GM12875 (cell line): ENCODE measurements around the gene SPHK2.
A peak's percentile ranks its signal among the peaks of the same experiment; 100 is the strongest.

Experiments used
- H3K4me3 ChIP-seq: one replicate; pipeline ENCODE4 v1.5.1; 2011; ENCODE audit warnings: low read depth, low read length, control low read depth
- TF ChIP-seq, protein P1 (sequence below): IDR thresholded peaks from 2 replicates; pipeline ENCODE4 v1.5.1; 2011; ENCODE audit warnings: low read depth, mild to moderate bottlenecking, control low read depth, inconsistent platforms, low read length, moderate library complexity, borderline replicate concordance; ENCODE audit not compliant: insufficient read depth

Gene SPHK2

DNA sequence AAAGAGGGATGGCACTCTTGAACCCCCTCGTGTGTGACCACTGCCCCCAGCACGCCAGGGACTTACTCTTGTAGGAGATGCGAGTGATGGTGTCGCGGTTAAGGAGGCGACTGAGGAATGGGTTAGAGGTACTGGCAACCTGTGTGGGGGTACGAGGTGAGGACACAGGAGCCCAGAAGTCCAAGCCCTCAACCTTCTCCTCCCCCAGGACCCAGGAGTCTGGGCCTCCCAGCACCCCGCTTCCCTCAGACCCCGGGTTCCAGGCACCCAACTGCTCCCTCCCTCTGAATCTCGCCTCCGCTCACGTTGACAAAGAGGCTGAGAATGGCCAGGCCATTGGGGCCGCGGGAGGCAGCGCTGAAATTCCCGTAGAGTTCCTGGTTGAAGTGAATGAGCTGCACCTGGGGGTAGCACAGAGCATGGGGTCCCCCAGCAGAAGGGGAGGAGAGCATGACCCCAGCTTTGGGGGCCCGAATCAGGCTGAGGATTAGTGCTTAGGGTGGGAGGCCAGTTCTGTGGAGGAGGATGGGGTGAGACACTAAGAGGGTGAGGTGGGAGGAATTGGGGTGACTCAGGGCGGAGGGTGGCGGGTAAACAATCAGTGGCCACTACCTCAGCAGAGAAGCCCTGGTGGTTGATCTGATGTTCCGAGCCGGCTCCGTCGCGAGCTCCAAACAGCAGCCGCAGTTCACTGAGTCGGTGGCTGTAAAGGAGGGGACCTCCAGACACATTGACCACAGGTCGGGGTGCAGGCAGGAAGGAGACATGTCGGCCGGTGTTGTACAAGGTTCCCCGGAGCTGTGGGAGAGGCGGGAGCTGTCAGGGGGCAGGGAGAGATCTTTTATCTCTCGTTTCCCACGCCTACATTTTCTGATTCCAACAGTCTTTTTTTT lies 20.4 kb downstream of the SPHK2 start:
- no peak overlapping the region for H3K4me3 ChIP-seq
- TF ChIP-seq, protein P1, sequence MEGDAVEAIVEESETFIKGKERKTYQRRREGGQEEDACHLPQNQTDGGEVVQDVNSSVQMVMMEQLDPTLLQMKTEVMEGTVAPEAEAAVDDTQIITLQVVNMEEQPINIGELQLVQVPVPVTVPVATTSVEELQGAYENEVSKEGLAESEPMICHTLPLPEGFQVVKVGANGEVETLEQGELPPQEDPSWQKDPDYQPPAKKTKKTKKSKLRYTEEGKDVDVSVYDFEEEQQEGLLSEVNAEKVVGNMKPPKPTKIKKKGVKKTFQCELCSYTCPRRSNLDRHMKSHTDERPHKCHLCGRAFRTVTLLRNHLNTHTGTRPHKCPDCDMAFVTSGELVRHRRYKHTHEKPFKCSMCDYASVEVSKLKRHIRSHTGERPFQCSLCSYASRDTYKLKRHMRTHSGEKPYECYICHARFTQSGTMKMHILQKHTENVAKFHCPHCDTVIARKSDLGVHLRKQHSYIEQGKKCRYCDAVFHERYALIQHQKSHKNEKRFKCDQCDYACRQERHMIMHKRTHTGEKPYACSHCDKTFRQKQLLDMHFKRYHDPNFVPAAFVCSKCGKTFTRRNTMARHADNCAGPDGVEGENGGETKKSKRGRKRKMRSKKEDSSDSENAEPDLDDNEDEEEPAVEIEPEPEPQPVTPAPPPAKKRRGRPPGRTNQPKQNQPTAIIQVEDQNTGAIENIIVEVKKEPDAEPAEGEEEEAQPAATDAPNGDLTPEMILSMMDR: no peak

DNA sequence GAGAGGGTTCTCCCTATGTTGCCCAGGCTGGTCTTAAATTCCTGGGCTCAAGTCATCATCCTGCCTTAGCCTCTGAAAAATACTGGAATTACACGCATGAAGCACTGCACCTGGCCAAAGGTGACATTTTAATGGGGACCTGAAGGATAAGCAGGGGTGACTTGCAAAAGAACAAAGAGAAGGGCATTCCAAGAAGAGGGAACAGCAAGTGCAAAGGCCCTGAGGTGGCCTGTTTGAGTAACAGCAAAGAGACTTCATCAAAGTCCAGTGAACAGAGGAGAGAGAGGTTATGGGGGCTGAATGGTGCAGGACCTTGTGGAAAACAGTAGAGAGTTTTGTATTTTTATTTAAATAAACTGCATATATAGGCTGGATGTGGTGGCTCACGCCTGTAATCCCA lies 22.5 kb downstream of the SPHK2 start:
- H3K4me3 ChIP-seq: no peak overlapping the region
- TF ChIP-seq, protein P1: no peak

DNA sequence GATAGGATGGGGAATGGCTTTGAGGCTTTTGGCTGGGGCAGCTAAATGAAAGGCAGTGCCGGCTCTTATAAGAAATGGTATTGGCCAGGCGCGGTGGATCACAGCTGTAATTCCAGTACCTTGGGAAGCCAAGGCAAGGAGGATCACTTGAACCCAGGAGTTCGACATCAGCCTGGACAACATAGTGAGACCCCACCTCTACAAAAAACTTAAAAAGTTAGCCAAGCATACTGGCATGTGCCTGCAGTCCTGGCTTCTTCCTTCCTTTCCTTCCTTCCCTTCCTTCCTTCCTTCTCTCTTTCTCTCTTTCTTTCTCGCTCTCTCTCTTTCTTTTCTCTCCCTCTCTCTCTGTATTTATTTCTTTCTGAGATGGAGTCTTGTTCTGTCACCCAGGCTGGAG lies 23.6 kb downstream of the SPHK2 start:
- no peak overlapping the region for H3K4me3 ChIP-seq
- TF ChIP-seq, protein P1: no peak

DNA sequence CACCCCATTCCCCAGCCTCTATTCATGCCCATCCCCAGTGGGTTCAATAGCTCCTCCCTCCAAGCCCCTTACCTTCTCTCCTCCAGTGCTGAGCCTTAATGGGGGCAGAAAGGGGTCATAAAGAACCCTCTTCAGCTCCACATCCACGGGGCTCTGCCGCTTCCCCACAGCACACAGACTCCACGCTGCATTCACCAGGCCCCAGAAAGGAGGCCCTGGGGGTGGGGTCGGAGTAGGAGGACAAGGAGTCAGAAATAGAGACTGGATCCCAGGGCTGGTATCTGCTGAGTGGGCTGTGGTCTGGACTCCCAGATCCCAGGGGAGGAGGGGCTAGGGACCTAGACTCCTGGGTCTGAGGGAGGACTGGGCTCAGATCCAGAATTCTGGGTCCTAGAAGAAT lies 25.0 kb downstream of the SPHK2 start:
- no peak overlapping the region for H3K4me3 ChIP-seq
- TF ChIP-seq, protein P1: no peak

DNA sequence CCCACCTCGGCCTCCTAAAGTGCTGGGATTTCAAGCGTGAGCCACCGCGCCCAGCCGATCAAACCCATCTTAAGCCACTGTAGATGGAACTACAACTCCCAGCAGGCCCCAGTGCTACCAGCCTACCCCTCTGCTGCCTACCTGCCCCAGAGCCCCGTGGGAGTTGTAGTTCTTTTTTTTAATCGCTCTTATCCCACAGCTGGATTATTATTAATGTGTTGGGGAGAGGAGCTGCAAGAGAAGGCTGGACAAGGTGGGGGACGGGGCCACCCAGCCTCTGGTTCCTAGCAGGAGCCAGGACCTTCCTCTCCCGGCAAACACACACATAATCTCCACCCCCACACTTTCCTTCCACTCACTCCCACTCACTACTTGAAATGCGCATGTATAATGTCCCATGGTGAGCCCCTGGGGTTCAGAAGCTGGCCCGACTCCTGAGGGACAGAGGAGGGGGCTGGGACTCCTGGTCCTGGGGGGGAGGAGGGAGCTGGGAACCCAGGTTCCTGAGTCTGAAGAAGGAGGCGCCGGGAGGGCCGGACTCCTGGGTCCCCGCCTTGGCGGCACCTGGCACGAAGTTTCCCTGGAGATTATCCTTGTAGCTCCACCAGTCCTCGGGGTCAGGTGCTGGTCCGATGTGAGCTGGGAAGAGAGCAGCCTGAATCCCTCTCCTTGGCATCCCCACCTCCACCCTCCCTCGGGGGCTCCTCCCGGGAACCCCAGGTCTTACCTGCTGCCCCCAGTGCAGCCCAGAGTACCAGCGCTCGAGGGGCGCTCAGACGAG lies 25.7 kb downstream of the SPHK2 start:
- H3K4me3 ChIP-seq: peak overlapping the region; percentile 56
- TF ChIP-seq, protein P1: no peak

DNA sequence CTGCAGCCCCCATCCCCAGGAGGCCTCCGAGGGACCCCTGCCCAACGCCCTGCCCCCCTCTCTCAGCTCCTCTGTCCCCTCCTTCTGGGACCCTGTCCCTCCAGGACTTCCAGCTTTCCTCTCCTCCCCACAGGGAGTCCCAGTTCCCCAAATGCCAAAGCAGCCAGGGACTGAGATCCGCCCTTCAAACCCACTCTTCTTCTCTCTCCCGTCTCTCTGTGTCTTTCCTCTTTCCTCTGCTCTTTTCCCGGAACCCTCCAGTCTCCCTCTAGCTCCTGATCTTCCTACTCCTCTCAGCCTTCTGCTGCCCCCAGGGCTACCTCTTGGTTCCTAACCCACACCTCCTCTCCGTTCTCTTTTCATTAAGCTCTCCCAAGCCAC lies 26.3 kb downstream of the SPHK2 start:
- TF ChIP-seq, protein P1: no peak
- H3K4me3 ChIP-seq: peak overlapping the region; percentile 56
